Measurements from ENCODE around the gene MRPL20.
A peak's percentile ranks its signal among the peaks of the same experiment; 100 is the strongest.
"Not testable (repeated sequence)": the region's sequence is repeated elsewhere in the genome, so short reads cannot be mapped to it uniquely, and the experiment has no call there.

The MRPL20 gene

DNA sequence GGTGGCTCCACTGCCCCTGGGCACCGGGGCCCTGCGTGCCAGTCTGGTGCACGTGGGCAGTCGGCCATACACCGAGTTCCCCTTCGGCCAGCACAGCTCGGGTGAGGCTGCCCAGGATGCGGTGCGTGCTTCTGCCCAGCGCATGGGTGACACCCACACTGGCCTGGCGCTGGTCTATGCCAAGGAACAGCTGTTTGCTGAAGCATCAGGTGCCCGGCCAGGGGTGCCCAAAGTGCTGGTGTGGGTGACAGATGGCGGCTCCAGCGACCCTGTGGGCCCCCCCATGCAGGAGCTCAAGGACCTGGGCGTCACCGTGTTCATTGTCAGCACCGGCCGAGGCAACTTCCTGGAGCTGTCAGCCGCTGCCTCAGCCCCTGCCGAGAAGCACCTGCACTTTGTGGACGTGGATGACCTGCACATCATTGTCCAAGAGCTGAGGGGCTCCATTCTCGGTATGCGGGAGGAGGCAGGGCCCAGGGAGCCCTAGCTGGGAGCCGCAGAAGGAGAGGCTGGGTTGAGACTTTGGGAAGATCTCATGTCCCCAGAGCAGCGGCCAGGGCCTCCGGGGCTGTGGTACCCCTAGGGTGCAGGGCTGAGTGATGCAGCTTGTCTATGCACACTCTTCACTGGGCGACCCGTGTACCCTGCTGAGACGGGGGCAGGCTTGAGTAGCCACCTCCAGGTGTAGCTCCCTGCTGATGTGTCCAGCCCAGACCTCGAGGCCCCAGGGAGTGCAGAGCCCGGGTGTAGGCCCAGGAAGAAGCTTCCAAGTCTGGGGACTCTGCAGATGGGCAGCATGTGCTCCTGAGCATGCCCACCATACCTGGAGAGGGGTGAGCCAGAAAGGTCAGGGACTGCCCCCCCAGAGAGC, 30.2 kb upstream of the MRPL20 start:
- no peak for DNase-seq

DNA sequence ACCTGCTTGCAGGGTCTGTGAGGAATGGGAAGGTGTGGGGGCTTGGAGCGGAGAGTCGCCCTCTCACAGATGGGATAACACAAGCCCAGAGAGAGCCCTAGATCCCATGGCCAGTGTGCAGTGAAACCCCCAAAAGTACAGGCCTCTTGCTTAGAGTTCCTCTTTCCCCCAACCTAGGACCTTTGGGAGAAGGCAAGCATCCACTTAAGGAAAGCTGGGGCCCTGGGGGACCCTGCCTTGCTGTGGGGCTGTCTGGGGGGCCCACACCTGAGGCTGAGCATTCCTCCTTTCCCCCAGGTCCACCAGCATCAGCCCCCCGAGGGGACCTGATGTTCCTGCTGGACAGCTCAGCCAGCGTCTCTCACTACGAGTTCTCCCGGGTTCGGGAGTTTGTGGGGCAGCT, 29.5 kb upstream of the MRPL20 start:
- DNase-seq: no peak

DNA sequence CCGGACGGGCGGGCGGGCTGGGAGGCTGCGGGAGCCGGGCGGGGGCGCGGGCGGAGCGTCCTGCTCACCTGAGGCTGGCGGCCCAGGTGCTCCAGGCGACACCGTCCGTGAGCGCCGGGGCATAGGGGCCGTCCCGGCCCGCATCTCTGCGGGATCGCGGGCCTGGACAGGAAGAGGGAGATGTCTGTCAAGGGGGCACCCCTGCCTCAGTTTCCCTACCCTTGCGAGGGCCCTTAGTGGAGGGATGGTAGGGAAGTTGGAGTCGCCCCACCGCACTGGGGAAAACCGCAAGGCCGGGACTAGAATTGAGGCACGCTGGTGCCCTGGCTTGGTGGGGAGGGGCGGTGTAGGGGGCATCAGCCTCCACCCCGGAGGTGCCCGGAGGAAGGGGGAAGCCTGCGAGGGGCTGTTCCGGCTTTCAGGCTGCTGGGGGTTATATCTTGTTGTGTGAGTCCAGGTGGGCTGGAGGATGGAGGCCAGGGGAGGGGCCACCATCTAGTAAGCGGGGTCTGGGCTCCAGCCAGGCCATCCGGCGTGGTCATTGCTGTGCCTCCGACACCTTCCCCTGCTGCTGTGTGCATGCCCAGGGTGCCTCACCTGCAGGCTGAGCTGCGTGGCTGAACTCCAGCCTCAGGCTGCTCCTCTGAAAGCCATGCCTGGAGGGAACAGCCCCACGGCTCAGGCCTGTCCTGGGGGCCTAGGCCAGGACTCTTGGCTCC, 29.0 kb upstream of the MRPL20 start:
- no peak for DNase-seq

DNA sequence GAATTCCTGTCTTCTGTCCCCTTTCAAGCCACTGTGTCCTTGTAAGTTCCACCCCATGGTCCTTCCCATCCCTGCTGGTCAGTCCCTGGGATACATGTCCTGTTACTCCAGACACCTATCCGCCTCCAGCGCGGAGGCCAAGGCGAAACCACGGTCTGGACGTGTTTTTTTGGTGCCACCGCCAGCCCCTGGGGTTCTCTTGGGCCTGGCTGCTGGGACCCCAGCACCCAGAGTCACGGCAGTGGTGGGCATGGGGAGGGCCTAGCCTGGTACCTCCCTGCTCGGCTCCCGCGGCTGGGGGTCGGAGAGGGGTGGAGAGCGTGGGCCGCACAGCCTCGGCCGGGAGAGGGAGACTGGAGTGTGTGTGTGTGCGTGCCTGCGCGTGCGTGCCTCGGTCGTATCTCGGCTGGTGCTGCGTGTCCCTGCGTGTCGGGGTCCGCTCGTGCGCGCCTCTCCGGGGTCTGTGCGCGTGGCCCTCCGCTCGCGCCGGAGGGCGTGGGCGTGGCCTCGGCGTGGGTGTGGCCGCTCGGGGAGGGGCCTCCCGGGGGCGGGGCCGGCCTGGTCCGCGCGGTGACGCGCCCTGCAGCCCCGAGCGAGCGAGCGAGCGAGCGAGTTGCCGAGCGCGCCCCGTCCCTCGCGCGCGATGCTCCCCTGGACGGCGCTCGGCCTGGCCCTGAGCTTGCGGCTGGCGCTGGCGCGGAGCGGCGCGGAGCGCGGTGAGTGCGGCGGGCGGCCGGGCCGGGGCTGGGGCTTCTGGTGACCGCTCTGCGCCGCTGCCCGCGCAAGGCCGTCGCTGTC, 28.2 kb upstream of the MRPL20 start, which contains the start of gene VWA1:
TSS of gene VWA1 (plus strand) at position 585 of the 798 bp plus-strand sequence. CDS start at position 644, 59 bp downstream.
- DNase-seq: peak; percentile 82

DNA sequence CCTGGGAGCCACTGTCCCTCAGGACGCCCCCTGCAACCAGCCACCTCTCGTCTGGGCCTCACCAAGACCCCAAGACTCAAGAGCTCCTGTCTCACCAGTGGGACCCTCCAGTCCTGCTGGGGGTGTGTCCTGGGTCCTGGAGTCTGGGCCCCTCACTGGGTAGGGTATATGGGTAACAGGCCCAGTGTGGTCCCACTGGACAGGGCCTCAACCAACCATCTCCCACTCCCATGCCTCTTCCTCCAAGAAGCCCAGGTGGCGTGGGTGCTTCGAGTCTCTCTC, 27.7 kb upstream of the MRPL20 start:
- no peak for DNase-seq

DNA sequence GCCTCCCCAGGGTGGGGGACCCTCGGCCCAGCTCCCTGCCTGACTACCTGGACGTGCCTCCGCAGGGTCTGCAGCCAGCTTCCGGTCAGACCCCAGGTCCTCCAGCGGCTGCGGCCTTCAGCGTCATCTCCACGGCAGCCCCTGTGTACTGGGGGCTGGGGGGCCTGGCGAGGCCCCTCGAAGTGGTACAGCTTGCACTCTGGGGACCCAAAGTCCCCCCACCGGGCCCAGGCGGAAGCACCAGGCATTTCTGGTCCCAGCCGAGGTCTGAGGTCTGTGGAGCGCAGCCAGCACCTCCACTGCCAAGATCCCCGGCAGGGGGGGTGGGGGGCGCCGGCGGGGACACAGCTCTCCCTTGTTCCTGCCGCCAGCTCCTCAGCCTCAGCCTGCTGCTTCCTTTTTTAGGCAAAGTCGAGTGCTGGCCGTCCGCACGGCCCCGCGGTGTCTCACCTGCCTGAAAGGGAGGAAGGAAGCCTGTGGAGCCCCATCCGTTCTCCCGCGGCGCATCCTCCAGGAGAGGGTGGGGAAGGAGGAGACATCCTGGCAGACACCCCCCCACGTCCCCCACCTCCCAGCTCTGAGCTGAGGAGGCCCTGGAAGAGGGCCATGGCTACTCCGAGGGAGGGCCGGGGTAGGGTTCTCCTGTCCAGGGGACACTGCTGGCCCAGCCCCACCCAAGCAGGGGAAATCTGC, 27.2 kb upstream of the MRPL20 start:
- no peak for DNase-seq

DNA sequence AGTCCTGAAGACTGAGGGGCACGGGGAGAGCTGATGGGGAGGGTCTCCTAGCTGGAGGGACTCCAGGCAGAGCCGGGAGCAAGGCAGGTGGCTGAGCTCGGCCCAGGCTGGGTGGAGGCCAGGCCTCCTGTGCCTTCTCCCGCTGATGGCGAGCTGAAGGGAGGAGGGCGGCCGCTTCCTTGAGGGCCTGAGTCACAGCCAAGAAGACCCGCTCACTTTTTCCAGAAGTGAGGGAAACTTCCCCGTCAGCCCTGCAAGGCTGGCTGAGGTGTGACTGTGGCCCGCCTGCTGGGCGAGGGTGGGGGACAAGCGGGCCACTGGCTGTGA, 26.7 kb upstream of the MRPL20 start:
- peak; percentile 45 for DNase-seq

DNA sequence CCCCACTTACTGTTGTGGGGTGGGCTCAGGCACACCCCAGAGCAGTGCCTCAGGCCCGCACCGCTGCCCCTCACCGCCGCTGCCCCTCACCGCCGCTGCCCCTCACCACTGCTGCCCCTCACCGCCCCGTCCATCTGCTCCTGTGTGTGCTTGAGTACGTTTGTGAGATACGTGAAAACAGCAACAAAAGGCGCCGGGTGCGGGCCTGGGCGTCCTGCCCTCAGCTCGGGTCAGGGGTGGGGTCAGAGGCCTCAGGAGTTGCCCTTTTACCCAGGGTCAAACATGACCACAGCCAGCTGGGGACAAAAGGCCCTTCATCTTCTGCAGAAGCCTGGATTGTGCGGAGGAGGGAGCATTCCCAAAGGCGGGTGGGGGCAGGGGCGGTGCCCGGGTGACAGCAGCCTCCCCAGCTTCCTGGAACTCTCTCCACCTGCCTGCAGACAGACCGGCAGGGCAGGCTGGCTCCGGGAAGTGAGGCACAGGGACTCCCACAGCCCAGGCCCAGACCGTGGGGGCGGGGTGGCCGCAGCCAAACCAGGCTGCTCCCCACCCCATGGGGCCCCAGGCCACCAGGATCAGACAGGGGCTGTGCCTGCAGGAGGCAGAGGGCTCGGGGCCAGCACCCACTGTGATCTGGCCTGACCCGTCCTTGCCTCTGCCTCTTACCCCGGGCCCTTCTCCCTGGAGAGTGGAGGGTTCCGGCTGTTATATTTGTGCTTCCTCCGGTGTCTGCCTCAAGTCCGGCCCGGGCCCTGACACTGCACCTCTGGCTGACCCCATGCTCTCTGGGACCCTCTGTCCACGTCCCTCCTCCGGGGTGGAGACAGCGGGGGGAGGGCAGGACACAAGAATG, 26.1 kb upstream of the MRPL20 start:
- DNase-seq: no peak

DNA sequence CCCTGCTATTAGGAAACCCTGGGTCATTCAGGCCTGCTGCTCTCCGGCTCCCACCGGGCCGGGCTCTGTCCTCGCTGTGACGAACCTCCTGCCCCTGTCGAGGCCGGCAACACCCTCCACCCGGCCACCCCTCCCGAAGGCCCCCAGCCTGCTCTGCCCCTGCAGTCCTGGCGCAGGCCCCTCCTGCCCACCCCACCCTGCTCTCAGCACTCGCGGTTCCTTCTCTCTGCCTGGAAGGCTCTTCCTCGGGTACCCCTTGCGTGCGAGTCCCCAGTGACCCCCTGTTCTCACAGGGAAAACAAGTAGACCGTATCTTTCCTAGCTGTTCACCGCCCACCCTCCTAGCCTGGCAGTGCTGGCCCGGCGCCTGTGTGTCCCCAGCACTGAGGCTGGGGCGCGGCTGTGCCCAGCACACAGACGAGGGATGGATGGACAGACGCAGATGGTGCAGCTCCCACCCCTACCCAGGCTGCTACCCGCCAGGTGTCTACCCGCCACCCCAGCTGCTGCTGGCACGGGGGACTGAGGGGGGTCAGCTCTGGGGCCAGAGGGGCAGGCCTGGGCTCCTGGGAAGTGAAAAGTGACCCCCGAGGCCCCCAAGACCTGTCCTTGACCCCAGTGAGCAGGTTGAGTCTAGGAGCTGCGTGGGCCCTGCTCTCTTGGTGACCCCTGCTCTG, 25.3 kb upstream of the MRPL20 start:
- DNase-seq: no peak

DNA sequence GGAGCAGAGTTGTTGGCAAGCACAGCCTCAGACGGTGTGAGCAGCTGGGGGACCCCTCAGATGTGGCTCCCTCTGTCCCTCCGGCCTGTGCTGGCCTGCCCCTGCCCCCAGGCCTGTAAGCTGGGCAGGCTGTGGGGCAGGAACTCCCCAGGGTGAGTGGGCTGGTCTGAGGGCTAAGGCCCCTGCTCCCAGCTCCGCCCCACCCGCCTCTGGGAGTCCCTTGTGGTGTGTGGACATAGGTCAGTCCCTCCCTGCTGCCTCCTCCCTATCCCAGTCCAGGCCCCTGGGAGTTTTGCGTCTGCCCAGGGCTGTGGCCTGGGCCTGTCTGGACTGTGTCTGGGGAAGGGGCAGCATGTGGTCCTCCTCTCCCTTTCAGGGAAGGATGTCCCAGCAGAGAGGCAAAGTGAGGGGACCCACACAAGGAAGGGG, 24.8 kb upstream of the MRPL20 start:
- no peak for DNase-seq

DNA sequence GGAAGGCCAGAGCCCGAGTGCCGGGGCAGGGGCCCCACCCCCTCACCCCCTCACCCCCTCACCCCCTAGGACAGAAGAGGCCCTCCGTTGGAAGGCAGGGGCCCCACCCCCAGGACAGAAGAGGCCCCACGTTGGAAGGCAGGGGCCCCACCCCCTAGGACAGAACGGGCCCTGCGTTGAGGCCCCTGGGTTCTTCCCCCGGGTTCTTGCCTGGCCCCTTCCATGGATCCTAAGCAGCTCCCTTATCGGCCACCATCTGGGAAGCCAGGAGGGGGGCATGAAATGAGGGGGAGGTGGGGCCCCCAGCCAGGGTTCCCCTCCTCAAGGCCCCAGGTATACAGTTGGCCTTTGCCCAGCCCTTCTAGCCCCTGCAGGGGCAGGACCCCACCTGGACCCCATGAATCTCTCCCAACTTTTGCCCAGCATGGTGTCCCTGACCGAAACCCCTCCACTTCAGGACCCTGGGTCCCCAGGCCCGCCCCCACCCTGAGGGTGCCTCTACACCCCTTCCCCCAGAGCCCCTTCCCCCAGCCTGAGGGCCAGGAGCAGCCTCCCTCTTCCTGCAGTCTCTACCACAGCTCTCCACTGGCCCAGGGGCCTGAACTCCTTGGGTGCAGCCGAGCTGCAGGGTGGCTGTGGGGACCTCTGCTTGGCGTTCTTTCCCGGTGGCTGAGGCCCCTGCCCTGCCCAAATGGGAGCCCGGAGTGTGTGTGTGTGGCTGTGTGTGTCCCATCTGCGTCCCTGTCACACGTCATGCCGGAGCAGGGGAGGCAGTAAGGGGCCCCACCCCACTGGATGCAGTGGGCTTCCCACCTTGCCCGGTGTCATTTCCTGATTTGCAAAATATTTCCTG, 24.1 kb upstream of the MRPL20 start:
- DNase-seq: no peak

DNA sequence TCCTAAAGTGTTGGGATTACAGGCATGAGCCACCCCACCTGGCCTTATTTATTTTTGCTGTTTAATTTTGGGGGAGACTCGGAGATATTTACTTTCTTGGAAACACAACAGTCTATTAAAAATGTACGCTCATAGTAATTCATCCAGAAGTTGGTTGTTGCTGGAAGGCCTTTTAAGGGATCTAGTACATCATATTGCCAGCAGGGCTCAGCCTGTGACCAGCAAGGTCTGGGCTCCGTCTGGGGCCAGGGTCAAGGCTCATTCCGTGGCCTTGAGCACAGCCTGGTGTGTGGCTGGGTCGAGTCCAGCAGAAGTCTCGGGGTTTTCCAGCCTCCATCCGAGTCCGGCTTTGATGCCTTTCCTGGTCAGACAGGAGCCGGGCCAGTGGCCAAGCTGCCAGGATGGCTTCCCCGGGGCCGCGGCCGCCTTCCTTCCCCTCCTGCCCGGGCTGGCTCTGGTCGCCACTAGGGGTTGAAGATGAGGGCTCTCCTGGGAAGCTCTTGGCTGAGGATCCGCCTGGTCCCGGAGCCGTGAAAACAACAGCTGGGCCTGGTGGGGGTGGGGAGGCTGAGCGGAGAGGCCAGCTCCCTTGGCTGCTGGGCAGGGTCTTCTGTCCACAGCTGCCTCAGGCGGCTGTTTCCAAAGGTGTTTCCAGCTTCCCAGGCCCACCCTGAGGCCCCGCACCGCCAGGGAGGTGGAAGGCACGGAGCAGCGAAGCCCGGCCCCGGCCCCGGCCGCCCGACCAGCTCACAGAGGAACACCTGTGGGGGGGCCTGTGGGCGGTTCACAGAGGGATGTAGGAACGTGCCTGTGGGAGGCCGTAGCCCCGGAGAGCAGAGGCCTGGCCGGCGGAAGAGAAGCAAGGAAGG, 23.3 kb upstream of the MRPL20 start:
- no peak for DNase-seq

DNA sequence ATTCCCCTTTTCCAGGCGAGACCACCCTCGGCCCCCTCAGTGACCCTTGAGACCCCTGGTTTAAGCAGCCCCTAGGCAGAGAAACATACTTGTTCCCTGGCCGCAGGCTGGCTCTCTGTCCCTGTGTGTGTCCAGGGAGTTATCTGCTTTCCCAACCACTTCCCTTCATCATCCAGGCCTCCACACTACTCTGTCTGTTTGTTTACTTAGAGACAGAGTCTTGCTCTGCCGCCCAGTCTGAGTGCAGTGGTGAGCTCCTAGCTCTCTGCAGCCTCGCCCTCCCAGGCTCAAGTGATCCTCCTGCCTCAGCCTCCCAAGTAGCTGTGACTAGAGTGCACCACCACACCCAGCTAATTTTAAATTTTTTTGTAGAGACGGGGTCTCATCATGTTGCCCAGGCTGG, 22.6 kb upstream of the MRPL20 start:
- no peak for DNase-seq

DNA sequence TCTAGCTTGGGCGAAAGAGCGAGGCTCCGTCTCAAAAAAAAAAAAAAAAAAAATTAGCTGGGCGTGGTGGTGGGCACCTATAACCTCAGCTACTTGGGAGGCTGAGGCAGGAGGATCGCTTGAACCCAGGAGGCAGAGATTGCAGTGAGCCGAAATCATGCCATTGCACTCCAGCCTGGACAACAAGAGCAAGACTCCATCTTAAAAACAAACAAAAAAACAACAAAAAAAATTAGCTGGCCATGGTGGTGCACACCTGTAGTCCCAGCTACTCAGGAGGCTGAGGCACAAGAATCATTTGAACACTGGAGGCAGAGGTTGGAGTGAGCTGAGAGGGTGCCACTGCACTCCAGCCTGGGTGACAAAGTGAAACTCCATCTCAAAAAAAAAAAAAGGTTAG, 21.9 kb upstream of the MRPL20 start:
- DNase-seq: not testable (repeated sequence)

DNA sequence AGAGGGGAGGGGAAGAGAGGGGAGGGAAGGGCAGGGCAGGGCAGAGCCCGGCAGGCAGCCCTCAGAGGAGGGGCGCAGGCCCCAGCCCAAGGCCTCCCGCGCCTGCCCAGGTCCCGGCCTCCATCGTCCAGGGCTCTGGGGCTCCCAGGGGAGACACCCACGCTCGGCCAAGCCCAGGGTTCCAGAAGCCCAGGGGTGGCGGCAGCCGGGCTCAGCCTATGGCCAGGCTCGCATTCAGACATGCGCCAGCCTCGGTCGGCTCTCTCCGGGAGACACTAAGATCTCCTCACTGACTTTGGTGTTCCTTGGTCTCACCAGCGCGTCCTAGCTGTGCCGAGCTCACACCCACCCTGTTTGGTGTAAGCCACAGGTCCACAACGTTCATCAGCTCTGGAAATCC, 21.1 kb upstream of the MRPL20 start:
- DNase-seq: no peak

DNA sequence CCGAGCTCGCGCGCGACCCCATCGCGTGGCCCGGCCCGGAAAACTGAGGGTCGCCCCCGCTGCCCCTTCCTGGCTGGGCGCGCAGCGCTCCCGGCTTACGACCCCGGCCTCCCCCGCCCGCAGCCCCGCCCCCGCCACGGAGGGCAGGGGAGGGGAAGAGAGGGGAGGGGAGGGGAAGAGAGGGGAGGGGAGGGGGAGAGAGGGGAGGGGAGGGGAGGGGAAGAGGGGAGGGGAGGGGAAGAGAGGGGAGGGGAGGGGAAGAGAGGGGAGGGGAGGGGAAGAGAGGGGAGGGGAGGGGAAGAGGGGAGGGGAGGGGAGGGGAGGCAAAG, 20.7 kb upstream of the MRPL20 start:
- no peak for DNase-seq

DNA sequence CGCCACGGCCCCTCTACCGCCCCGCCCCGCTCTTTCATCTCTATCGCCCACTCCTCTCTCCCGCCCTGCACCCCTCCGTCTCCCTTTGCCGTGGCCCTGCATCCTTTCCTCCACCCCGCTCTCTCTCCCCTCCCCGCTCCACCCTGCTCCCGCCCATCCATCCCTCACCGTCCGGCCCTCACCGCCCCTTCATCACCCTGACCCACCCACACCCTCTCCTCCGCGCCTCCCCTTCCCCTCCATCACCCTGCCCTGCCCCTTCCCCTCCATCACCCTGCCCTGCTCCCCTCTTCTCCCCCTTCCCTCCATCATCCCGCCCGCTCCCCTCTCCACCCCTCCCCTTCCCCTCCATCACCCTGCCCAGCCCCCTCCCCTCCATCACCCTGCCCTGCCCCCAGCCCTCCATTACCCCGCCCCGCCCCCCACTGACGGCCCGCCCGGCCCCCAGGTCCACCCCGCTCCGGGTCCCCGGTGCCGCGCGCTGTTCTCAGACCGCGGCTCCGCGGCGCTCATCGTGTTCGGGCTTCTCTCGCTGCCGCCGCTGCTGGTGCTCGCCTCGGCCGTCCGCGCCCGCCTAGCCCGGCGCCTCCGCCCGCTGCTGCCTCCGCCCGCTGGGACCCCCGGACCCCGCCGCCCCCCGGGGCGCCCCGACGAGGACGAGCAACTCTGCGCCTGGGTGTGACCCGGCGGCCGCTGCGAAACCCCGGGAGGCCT, 20.2 kb upstream of the MRPL20 start:
- DNase-seq: no peak

DNA sequence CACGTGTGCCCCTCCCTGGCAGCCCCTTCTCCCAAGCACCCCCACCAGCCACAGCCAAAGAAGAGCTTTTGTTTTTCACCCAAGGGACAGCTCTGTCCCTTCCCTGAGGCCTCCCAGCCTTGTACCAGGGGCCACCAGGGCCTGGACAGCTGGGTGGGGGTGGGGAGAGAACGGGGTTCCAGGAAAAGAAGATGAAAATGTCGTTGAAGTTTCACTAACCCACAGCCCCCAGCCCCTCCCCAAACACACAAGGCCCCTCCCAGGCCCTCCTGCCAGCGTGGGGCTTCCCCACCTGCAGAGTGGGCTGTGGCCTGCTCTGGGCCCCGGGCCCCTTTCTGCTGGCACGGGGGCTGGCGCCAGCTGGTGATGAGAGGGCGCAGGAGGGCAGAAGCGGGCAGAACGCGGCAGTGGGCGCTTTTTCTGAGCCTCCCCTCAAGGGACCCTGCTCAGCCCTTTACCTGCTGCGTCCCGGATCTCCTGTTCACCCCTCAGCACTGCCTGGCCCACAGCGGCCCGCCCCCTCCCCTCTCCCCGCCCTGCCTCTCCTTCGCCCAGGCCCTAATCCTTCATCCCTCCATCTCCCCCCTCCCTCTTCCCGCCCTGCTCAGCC, 19.5 kb upstream of the MRPL20 start:
- no peak for DNase-seq

Data from activated CD4-positive, alpha-beta T cell treated with anti-CD3 and anti-CD28 coated beads, Interleukin-2, Interleukin-6, amounts not matched to agents 100 ng/mL and 50 ng/mL, durations not matched to agents 16 hours and 8 hours (primary cell).